ENCODE results near the gene EPS8L1. TPM values are rescaled to one million over a fixed set of nuclear protein-coding genes. Genes with fewer than 3 reads are reported as not detected.

The EPS8L1 gene
- polyA plus RNA-seq, 1 donor from 2014 or later, result 25.5 TPM

DNA sequence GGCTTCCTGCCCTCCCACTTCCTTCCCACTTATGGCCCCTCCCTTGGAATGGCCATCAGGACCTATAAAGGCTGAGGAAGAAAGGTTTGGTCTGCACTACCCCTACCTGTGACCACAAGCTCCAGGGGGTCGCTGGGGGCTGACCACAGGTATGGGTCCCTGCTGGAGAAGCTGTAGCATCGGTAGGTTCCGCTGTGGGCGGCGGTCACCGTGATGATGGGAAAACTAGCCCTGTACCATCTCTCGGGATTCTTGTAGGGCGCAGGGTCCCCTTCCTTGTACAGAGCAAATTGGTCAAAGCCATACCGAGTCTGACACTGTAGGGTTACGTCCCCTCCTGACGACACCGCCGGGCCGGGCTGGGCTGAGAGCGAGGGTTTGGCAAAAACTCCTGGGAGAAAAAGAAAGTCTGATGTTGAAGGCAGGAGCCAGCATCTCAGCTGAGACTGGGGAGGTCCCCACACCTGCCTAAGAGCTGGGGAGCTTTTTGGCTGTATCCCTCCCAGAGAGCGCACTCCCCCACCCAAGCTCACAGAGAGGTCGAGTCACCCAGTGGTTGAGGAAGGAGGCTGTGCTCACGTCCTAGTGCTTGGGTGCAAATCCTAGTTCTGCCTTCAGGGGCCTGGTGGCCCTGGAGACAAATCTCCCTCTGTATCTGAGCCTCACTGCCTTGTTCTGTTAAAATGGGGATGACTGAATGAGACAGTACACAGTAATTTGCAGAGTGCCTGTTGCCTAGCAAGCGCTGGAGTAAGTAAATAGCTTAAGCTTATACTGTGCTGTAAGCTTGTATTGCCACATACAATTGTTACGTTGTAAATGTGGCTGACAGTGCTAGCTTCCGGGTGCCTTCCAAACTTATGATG, 48.0 kb upstream of the EPS8L1 start:
- H3K79me2 ChIP-seq (replicated peaks; ENCODE audit: insufficient read depth, low read length), result no peaks in the 10 kb centered on the region
- no peaks in the 10 kb centered on the region for H3K9me2 ChIP-seq (ENCODE audit: insufficient read depth, low read length)
- no peak overlapping the region for H3K9ac ChIP-seq (ENCODE audit: low read length)
- no peak overlapping the region for H3K4me2 ChIP-seq (ENCODE audit: low read length)
- peaks cover 8% of the 10 kb centered on the region for H3K9me3 ChIP-seq (ENCODE audit: low read length)
- H3K27ac ChIP-seq (ENCODE audit: low read length), result no peak overlapping the region
- no peak overlapping the region for H2AFZ ChIP-seq (ENCODE audit: low read depth, low read length)
- H3K36me3 ChIP-seq (ENCODE audit: insufficient read depth, low read length), result no peaks in the 10 kb centered on the region
- no peaks in the 10 kb centered on the region for H3F3A ChIP-seq (ENCODE audit: insufficient read depth, low read length, poor library complexity, severe bottlenecking)
- no peaks in the 10 kb centered on the region for H4K20me1 ChIP-seq (ENCODE audit: insufficient read depth)
- no peaks in the 10 kb centered on the region for H3K27me3 ChIP-seq (ENCODE audit: insufficient read depth, low read depth, low read length)
- no peak overlapping the region for H3K4me3 ChIP-seq (ENCODE audit: low read length)
- TF ChIP-seq, protein P1, sequence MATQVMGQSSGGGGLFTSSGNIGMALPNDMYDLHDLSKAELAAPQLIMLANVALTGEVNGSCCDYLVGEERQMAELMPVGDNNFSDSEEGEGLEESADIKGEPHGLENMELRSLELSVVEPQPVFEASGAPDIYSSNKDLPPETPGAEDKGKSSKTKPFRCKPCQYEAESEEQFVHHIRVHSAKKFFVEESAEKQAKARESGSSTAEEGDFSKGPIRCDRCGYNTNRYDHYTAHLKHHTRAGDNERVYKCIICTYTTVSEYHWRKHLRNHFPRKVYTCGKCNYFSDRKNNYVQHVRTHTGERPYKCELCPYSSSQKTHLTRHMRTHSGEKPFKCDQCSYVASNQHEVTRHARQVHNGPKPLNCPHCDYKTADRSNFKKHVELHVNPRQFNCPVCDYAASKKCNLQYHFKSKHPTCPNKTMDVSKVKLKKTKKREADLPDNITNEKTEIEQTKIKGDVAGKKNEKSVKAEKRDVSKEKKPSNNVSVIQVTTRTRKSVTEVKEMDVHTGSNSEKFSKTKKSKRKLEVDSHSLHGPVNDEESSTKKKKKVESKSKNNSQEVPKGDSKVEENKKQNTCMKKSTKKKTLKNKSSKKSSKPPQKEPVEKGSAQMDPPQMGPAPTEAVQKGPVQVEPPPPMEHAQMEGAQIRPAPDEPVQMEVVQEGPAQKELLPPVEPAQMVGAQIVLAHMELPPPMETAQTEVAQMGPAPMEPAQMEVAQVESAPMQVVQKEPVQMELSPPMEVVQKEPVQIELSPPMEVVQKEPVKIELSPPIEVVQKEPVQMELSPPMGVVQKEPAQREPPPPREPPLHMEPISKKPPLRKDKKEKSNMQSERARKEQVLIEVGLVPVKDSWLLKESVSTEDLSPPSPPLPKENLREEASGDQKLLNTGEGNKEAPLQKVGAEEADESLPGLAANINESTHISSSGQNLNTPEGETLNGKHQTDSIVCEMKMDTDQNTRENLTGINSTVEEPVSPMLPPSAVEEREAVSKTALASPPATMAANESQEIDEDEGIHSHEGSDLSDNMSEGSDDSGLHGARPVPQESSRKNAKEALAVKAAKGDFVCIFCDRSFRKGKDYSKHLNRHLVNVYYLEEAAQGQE (IDR thresholded peaks at IDR 0.05; ENCODE audit: borderline replicate concordance), result no peak

DNA sequence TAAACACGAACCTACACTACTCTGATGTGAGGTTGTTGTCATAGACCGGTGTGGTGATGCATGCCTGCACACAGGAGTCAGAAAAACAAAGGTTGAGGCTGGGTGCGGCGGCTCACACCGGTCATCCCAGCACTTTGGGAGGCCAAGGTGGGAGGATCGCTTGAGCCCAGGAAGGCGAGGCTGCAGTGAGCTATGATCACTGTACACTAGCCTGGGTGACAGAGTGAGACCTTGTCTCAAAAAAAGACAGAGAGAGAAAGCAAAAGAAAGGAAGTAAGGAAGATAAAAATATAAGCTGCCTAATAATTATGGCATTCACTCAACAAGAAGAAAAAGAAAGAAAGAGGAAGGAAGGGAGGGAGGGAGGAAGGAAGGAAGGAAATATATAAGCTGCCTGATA, 46.9 kb upstream of the EPS8L1 start:
- no peaks in the 10 kb centered on the region for H3K79me2 ChIP-seq (replicated peaks; ENCODE audit: insufficient read depth, low read length)
- TF ChIP-seq POLR2AphosphoS5 (IDR thresholded peaks at IDR 0.05) (no peak), EZH2 (IDR thresholded peaks at IDR 0.05; ENCODE audit: borderline replicate concordance, insufficient read depth, low read length, poor library complexity, severe bottlenecking) (no peak), EP300 (conservative IDR thresholded peaks at IDR 0.05; ENCODE audit: poor library complexity, severe bottlenecking) (no peak), MXI1 (conservative IDR thresholded peaks at IDR 0.05; ENCODE audit: poor library complexity, severe bottlenecking) (no peak), TAF1 (IDR thresholded peaks at IDR 0.05; ENCODE audit: low read depth) (no peak)
- TF ChIP-seq, protein P2, sequence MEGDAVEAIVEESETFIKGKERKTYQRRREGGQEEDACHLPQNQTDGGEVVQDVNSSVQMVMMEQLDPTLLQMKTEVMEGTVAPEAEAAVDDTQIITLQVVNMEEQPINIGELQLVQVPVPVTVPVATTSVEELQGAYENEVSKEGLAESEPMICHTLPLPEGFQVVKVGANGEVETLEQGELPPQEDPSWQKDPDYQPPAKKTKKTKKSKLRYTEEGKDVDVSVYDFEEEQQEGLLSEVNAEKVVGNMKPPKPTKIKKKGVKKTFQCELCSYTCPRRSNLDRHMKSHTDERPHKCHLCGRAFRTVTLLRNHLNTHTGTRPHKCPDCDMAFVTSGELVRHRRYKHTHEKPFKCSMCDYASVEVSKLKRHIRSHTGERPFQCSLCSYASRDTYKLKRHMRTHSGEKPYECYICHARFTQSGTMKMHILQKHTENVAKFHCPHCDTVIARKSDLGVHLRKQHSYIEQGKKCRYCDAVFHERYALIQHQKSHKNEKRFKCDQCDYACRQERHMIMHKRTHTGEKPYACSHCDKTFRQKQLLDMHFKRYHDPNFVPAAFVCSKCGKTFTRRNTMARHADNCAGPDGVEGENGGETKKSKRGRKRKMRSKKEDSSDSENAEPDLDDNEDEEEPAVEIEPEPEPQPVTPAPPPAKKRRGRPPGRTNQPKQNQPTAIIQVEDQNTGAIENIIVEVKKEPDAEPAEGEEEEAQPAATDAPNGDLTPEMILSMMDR (IDR thresholded peaks at IDR 0.05; ENCODE audit: poor library complexity, severe bottlenecking), result no peak
- TF ChIP-seq, protein P1 (IDR thresholded peaks at IDR 0.05; ENCODE audit: borderline replicate concordance), result no peak
- no peaks in the 10 kb centered on the region for H3K9me2 ChIP-seq (ENCODE audit: insufficient read depth, low read length)
- H2AFZ ChIP-seq (ENCODE audit: low read depth, low read length), result no peak overlapping the region
- no peak overlapping the region for H3K27ac ChIP-seq (ENCODE audit: low read length)
- H3K36me3 ChIP-seq (ENCODE audit: insufficient read depth, low read length), result no peaks in the 10 kb centered on the region
- H3K9ac ChIP-seq (ENCODE audit: low read length), result no peak overlapping the region
- peaks cover 6% of the 10 kb centered on the region for H3K9me3 ChIP-seq (ENCODE audit: low read length)
- H4K20me1 ChIP-seq (ENCODE audit: insufficient read depth), result no peaks in the 10 kb centered on the region
- no peak overlapping the region for H3K4me2 ChIP-seq (ENCODE audit: low read length)
- no peak overlapping the region for H3K4me3 ChIP-seq (ENCODE audit: low read length)
- no peaks in the 10 kb centered on the region for H3K27me3 ChIP-seq (ENCODE audit: insufficient read depth, low read depth, low read length)
- no peaks in the 10 kb centered on the region for H3F3A ChIP-seq (ENCODE audit: insufficient read depth, low read length, poor library complexity, severe bottlenecking)
